K562 (cell line): ENCODE data around the gene MRPL55. TPM values are rescaled to one million over a fixed set of nuclear protein-coding genes. Genes with fewer than 3 reads are reported as not detected.

ENCODE experiments used
- ATAC-seq: fragments of 200-7000 bp; cut with Tn5 transposase; 3 replicates; pipeline ENCODE4 v1.9.1; 2020; ENCODE audit warnings: moderate library complexity
- BruUV-seq: library from RNA; stranded (reverse); fragments of 400-500 nt; replicated peaks from 2 replicates; lab custom pipeline; 2021; lab: Mats Ljungman, UMichigan
- CTCF ChIA-PET: fragments of 300-600 bp; formaldehyde crosslinking; extraction: SDS; loops from one replicate; lab custom pipeline; 2021; ENCODE audit warnings: low intra/inter-chr PET ratio; lab: Yijun Ruan, JAX
- POLR2A ChIA-PET: fragments of 300-600, 350-650 bp; sonication (Branson Sonifier 250); formaldehyde crosslinking; extraction: SDS; loops from one replicate; lab custom pipeline; 2021; ENCODE audit warnings: antibody characterized with exemption, inconsistent platforms; lab: Yijun Ruan, JAX
- DNase-seq, 4 experiments: peaks; one replicate each; pipeline versions ENCODE4 v3.0.0 to v3.0.0-alpha.2; 2011 to 2018; ENCODE audit warnings: low spot score in 3 of 4, mixed read lengths in 3 of 4; ENCODE audit errors: extremely low read depth in 1 of 4
- FAIRE-seq: peaks from 2 replicates; lab custom pipeline; 2011; peaks lifted over from hg19 to GRCh38; lab: Jason Lieb, UNC
- H2AFZ ChIP-seq: 2 replicates; pipeline ENCODE4 v1.6.0; 2011; ENCODE audit warnings: low read depth, low read length, control low read depth, inconsistent platforms
- H3K27ac ChIP-seq: fragments of 200-600 bp; 3 replicates; pipeline ENCODE4 v1.8.0; 2011; ENCODE audit warnings: low read depth, mild to moderate bottlenecking, control low read depth, inconsistent platforms, low read length, moderate library complexity, mixed read lengths; ENCODE audit errors: extremely low read depth
- H3K27me3 ChIP-seq, 2 experiments: fragments of 300-600 bp in 1 of 2; 2 replicates in 1 of 2; 3 replicates in 1 of 2; pipeline versions ENCODE4 v1.6.0 to v1.8.0; 2011; ENCODE audit warnings: inconsistent platforms in 2 of 2, low read length in 2 of 2, mild to moderate bottlenecking in 1 of 2, mixed read lengths in 1 of 2, moderate library complexity in 1 of 2; ENCODE audit not compliant: control insufficient read depth in 2 of 2, insufficient read depth in 2 of 2
- H3K36me3 ChIP-seq: fragments of 300-600 bp; 3 replicates; pipeline ENCODE4 v1.8.0; 2011; ENCODE audit warnings: mild to moderate bottlenecking, low read length, inconsistent platforms; ENCODE audit not compliant: control insufficient read depth, insufficient read depth
- H3K4me1 ChIP-seq, 2 experiments: fragments of 200-600 bp in 1 of 2; replicated peaks in 1 of 2; 2 replicates in 1 of 2; 3 replicates in 1 of 2; pipeline versions ENCODE4 v1.5.1 to v1.8.0; 2011; ENCODE audit warnings: inconsistent platforms in 2 of 2, low read length in 2 of 2, mild to moderate bottlenecking in 1 of 2, mixed read lengths in 1 of 2, moderate library complexity in 1 of 2; ENCODE audit not compliant: control insufficient read depth in 2 of 2, insufficient read depth in 2 of 2
- H3K4me2 ChIP-seq: 2 replicates; pipeline ENCODE4 v1.6.1; 2011; ENCODE audit warnings: low read length, control low read depth, inconsistent platforms, mixed read lengths; ENCODE audit not compliant: insufficient read depth
- H3K4me3 ChIP-seq: fragments of 200-600 bp; sonication (generic), shearing (Covaris generic); 2 replicates; pipeline ENCODE4 v1.5.1; 2016; ENCODE audit warnings: control low read depth, inconsistent platforms
- H3K79me2 ChIP-seq: fragments of 200-600 bp; 3 replicates; pipeline ENCODE4 v1.8.0; 2011; ENCODE audit warnings: low read length, inconsistent platforms; ENCODE audit not compliant: control insufficient read depth, insufficient read depth
- H3K9ac ChIP-seq, 2 experiments: 2 replicates each; pipeline versions ENCODE4 v1.6.0 to v1.6.1; 2011; ENCODE audit warnings: low read depth in 2 of 2, low read length in 2 of 2, control low read depth in 1 of 2, inconsistent platforms in 1 of 2, mild to moderate bottlenecking in 1 of 2, mixed read lengths in 1 of 2; ENCODE audit not compliant: insufficient read depth in 1 of 2
- H3K9me1 ChIP-seq: one replicate; pipeline ENCODE4 v1.6.0; 2011; ENCODE audit warnings: inconsistent platforms, mild to moderate bottlenecking, low read length, moderate library complexity; ENCODE audit not compliant: control insufficient read depth, insufficient read depth
- H3K9me3 ChIP-seq: replicated peaks from 2 replicates; pipeline ENCODE4 v1.5.1; 2011; ENCODE audit warnings: low read depth, low read length, inconsistent platforms; ENCODE audit not compliant: control insufficient read depth, insufficient read depth
- H4K20me1 ChIP-seq: replicated peaks from 2 replicates; pipeline ENCODE4 v1.6.1; 2011; ENCODE audit warnings: low read length, inconsistent platforms, mixed read lengths; ENCODE audit not compliant: control insufficient read depth, insufficient read depth
- BRD9 ChIP-seq: fragments of 450-650 bp; IDR thresholded peaks from 2 replicates; pipeline ENCODE4 v1.6.1; 2018; ENCODE audit warnings: low read depth; ENCODE audit not compliant: partially characterized antibody
- HDAC1 ChIP-seq, 2 experiments: fragments of 450-650 bp; IDR thresholded peaks; 2 replicates each; pipeline ENCODE4 v1.6.1; 2016 to 2017; ENCODE audit warnings: inconsistent platforms in 1 of 2, mild to moderate bottlenecking in 1 of 2, moderate library complexity in 1 of 2
- JUND ChIP-seq, 2 experiments: IDR thresholded peaks; 2 replicates in 1 of 2; 3 replicates in 1 of 2; pipeline ENCODE4 v1.6.1; 2011; ENCODE audit warnings: borderline replicate concordance in 2 of 2, low read depth in 2 of 2, low read length in 2 of 2, improper control_type of control experiment in 1 of 2, missing biosample characterization in 1 of 2, missing genetic modification characterization in 1 of 2, missing genetic modification reagents in 1 of 2
- KDM1A ChIP-seq, 2 experiments: fragments of 450-650 bp; IDR thresholded peaks; 2 replicates each; pipeline ENCODE4 v1.6.1; 2016; ENCODE audit warnings: mild to moderate bottlenecking in 2 of 2
- MNT ChIP-seq, 2 experiments: fragments of 450-650 bp; conservative IDR thresholded peaks; 2 replicates each; pipeline ENCODE4 v1.6.1; 2017; ENCODE audit warnings: mild to moderate bottlenecking in 2 of 2, moderate library complexity in 2 of 2
- NFE2 ChIP-seq: IDR thresholded peaks from 2 replicates; pipeline ENCODE4 v1.6.1; 2014; ENCODE audit warnings: antibody characterized with exemption, low read depth
- SIN3A ChIP-seq, 2 experiments: fragments of 150-350 bp in 1 of 2; IDR thresholded peaks; 2 replicates each; pipeline ENCODE4 v1.6.1; 2011 to 2016; ENCODE audit warnings: borderline replicate concordance in 2 of 2, low read depth in 2 of 2, low read length in 2 of 2, mild to moderate bottlenecking in 2 of 2, moderate library complexity in 2 of 2; ENCODE audit not compliant: control insufficient read depth in 1 of 2
- TAF1 ChIP-seq: IDR thresholded peaks from 2 replicates; pipeline ENCODE4 v1.6.1; 2011; ENCODE audit warnings: mild to moderate bottlenecking, low read length, moderate library complexity; ENCODE audit not compliant: insufficient read depth, control insufficient read depth, severe bottlenecking; ENCODE audit errors: extremely low read depth
- USF2 ChIP-seq: sonication (generic); formaldehyde crosslinking; IDR thresholded peaks from 2 replicates; pipeline ENCODE4 v1.5.0; 2020; ENCODE audit warnings: missing genetic modification reagents
- ZNF407 ChIP-seq: fragments of 450-650 bp; IDR thresholded peaks from 2 replicates; pipeline ENCODE4 v1.6.1; 2016; ENCODE audit warnings: low read depth
- WGBS: fragments of 100-300 bp; shearing (Covaris generic); methylation state at CpG from one replicate; pipeline ENCODE4 v1.1.6; 2016; ENCODE audit warnings: low coverage, mixed read lengths; ENCODE audit not compliant: insufficient coverage; ENCODE audit errors: missing lambda C conversion rate; 5-methylcytosine and 5-hydroxymethylcytosine counted together
- in situ Hi-C: fragments of 300-500 bp; cut with MboI; formaldehyde crosslinking; loops from 4 replicates; pipeline ENCODE4 v1.15.0; 2018; ENCODE audit warnings: inconsistent platforms, mixed read lengths
- intact Hi-C: fragments of 100-400 bp; cut with micrococcal nuclease; formaldehyde crosslinking; loops from 2 replicates; pipeline ENCODE4 v1.14.2; 2022
- polyA plus RNA-seq, 8 experiments: library from polyadenylated mRNA; depleted of rRNA in 4 of 8; stranded (reverse) in 5 of 8; unstranded in 3 of 8; fragments of >200 nt; fragmentation: Nextera tagmentation in 2 of 8; fragmentation: Illumina TruSeq in 1 of 8; extraction: Ambion mirVana in 2 of 8; extraction: Trizol in 1 of 8; gene quantifications; 2 replicates each; pipeline versions ENCODE4 v1.2.1 to v1.2.3, GENCODE V29; 2011 to 2014; ENCODE audit warnings: inconsistent platforms in 1 of 8, missing spikeins in 1 of 8
- total RNA-seq, 7 experiments: library from RNA; depleted of rRNA in 6 of 7; stranded (reverse); fragments of >200 nt in 6 of 7; fragmentation: Illumina TruSeq in 2 of 7; extraction: Trizol in 2 of 7; gene quantifications; 2 replicates each; pipeline versions ENCODE4 v1.2.1 to v1.2.3, GENCODE V29; 2011 to 2021; ENCODE audit warnings: low replicate concordance in 1 of 7

MRPL55 gene
- total and polyA plus RNA-seq, 9 of the 15 experiments (the other 6 are each of a cell fraction or from before 2014, with no cell fraction given): 34.9 to 228 (median 81.0) TPM

GRCh38 chr1:228084325-228084724 lies 24.8 kb downstream of the MRPL55 start:
- Histone ChIP-seq H3K79me2 (peaks cover 88% of the 10 kb centered on the region), H3K36me3 (peaks cover 59% of the 10 kb centered on the region), H3K4me3 (peak overlapping the region; percentile 96), H3K9ac (peak overlapping the region; percentile 99 to 100), H2AFZ (no peak overlapping the region), H3K4me2 (peak overlapping the region; percentile 100), H3K27ac (peak overlapping the region; percentile 98), H3K4me1 (peaks cover 42 to 64% of the 10 kb centered on the region in 2 experiments; a peak in 4 of 5 replicates), H3K9me3 (no peaks in the 10 kb centered on the region), H3K27me3 (no peaks in the 10 kb centered on the region), H4K20me1 (peaks cover 68% of the 10 kb centered on the region), H3K9me1 (peaks cover 43% of the 10 kb centered on the region)
- intact Hi-C loops (loop anchor here (2.0 kb wide), 2 partner anchors 16 to 56 kb away; partner anchors contain the start of gene GUK1), in situ Hi-C loops (no loop called here)
- POLR2A ChIA-PET: interaction anchor here (0.6 to 4.3 kb wide), 17 partner anchors 8 to 371 kb away, joined by 3 to 36 read pairs (median 5); partner anchors contain the start of gene MRPL55
- no TSS peak for BruUV-seq
- FAIRE-seq: peak; percentile 79
- WGBS: 5% methylated on average over 3 of the region's 3 CpGs
- peak in 1 of 4 experiments; percentile 48 for DNase-seq
- ATAC-seq: no peak
- CTCF ChIA-PET: no interaction called here
- 0 out of 2 replicates have a peak, but pooled peaks have one; percentile 13 for TF ChIP-seq JUND (IDR thresholded peaks at IDR 0.05; ENCODE audit: borderline replicate concordance, low read depth, low read length)
- TF ChIP-seq JUND (tag; IDR thresholded peaks at IDR 0.05; ENCODE audit: borderline replicate concordance, low read depth, low read length): 0 out of 3 replicates have a peak, but pooled peaks have one; percentile 8
- TF ChIP-seq USF2 (CRISPR knock-in tag): no peak
- TF ChIP-seq KDM1A (IDR thresholded peaks at IDR 0.05): peak; percentile 98
- peak in 1 of 2 experiments; percentile 77; a peak in 1 of 4 replicates for TF ChIP-seq SIN3A (IDR thresholded peaks at IDR 0.05; ENCODE audit: borderline replicate concordance in 2 of 2, control insufficient read depth in 1 of 2, low read depth in 2 of 2, low read length in 2 of 2)
- no peak for TF ChIP-seq BRD9
- no peak for TF ChIP-seq ZNF407
- TF ChIP-seq TAF1: peak; percentile 24
- TF ChIP-seq NFE2: peak; percentile 63
- peak in 1 of 2 experiments; percentile 23; a peak in 1 of 4 replicates for TF ChIP-seq MNT (conservative IDR thresholded peaks at IDR 0.05)
- TF ChIP-seq HDAC1 (IDR thresholded peaks at IDR 0.05): peak in 1 of 2 experiments; percentile 78; a peak in 2 of 4 replicates
